ENCODE results near the gene DDR2.
A peak's percentile ranks its signal among the peaks of the same experiment; 100 is the strongest.

Gene DDR2

GRCh38 chr1:162822391-162823200 lies 190.3 kb downstream of the DDR2 start:
- Histone ChIP-seq H3K4me3 (ENCODE audit: low read length) (peak overlapping the region; percentile 73), H3K79me2 (ENCODE audit: low read length) (no peaks in the 10 kb centered on the region)
- no peak for TF ChIP-seq CTCF (IDR thresholded peaks at IDR 0.05; ENCODE audit: low read depth, low read length)
- TF ChIP-seq EZH2phosphoT487 (IDR thresholded peaks at IDR 0.05; ENCODE audit: low read depth): no peak

DNA sequence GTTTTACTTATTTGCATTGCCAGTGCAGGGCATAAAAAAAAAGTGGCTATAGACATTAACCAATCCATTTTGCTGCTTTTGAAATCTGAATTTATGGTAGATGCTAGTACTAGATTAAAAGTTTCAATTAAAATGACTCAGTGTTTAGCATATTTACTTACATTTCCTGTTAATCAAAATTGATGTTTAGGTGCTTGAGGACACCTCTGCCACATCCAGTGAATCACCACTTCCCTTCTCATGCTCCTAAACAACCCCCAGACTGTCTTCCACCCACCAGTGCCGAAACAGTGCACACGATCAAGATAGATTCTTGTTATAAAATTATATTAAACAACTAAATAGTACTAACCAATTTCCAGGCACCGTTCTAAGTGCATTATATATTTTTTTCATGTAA lies 191.0 kb downstream of the DDR2 start:
- Histone ChIP-seq H4K20me1 (ENCODE audit: insufficient read depth, low read length) (no peaks in the 10 kb centered on the region), H3K4me2 (ENCODE audit: low read length) (no peak overlapping the region), H3K4me3 (ENCODE audit: low read length) (no peak overlapping the region), H2AFZ (ENCODE audit: low read depth, low read length) (no peak overlapping the region), H3K79me2 (ENCODE audit: low read length) (no peaks in the 10 kb centered on the region), H3K9ac (ENCODE audit: low read length) (no peak overlapping the region), H3K36me3 (replicated peaks; ENCODE audit: low read depth, low read length) (no peaks in the 10 kb centered on the region), H3K27ac (ENCODE audit: low read length) (no peak overlapping the region), H3K9me3 (ENCODE audit: insufficient read depth, low read length) (no peaks in the 10 kb centered on the region), H3K27me3 (ENCODE audit: low read depth, low read length) (peaks cover 10% of the 10 kb centered on the region; the same call in 1 of the 2 replicates), H3K4me1 (ENCODE audit: low read length) (no peaks in the 10 kb centered on the region)
- TF ChIP-seq CTCF (IDR thresholded peaks at IDR 0.05; ENCODE audit: low read depth, low read length) (no peak), EZH2phosphoT487 (IDR thresholded peaks at IDR 0.05; ENCODE audit: low read depth) (no peak)

More at GRCh38 chr1:162822391-162823200, 190.3 kb downstream of the DDR2 start:
- Histone ChIP-seq H3K36me3 (replicated peaks; ENCODE audit: low read depth, low read length) (no peaks in the 10 kb centered on the region), H3K9ac (ENCODE audit: low read length) (peak overlapping the region; percentile 2; the same call in 1 of the 2 replicates), H4K20me1 (ENCODE audit: insufficient read depth, low read length) (no peaks in the 10 kb centered on the region), H3K4me2 (ENCODE audit: low read length) (peak overlapping the region; percentile 64), H3K27me3 (ENCODE audit: low read depth, low read length) (peaks cover 10% of the 10 kb centered on the region; the same call in 1 of the 2 replicates), H3K9me3 (ENCODE audit: insufficient read depth, low read length) (no peaks in the 10 kb centered on the region), H3K4me1 (ENCODE audit: low read length) (no peaks in the 10 kb centered on the region), H2AFZ (ENCODE audit: low read depth, low read length) (no peak overlapping the region), H3K27ac (ENCODE audit: low read length) (no peak overlapping the region)

DNA sequence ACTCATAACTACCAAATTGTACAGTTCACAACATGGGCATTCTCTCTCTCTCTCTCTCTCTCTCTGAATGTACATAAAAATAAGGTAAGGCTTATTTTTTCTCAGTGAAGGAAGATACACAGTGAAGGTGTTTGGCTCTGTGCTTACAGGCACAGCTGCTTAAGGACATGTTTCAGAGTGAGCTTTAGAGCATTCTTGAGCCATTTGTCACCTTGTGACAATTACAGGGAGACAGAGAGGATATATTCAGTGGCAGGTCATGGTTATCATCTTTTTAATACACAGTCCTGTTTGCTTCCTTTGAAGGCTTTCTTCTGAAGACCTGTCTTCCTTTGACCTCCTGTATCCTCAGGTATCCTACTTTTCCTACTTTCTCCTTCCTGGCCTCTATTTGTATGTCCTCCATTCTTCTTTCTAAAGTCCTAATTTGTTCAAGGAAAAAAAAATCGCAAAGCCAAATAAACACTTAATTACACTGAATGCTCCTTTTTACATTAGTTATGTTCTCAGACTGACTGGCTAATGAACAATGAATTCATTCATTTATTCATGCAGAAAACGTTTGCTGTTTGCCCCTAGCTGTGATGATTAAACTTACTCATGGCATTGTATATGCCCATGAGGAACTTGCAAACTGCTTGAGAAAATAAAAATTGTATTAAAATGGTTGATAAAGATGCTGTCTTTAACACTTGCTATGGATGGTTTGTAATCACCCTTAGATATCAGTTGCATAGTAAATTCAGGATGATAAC lies 191.7 kb downstream of the DDR2 start:
- TF ChIP-seq EZH2phosphoT487 (IDR thresholded peaks at IDR 0.05; ENCODE audit: low read depth) (no peak), CTCF (IDR thresholded peaks at IDR 0.05; ENCODE audit: low read depth, low read length) (no peak)
- H3K36me3 ChIP-seq (replicated peaks; ENCODE audit: low read depth, low read length): no peaks in the 10 kb centered on the region
- H3K4me2 ChIP-seq (ENCODE audit: low read length): no peak overlapping the region
- no peaks in the 10 kb centered on the region for H3K4me1 ChIP-seq (ENCODE audit: low read length)
- H3K79me2 ChIP-seq (ENCODE audit: low read length): no peaks in the 10 kb centered on the region
- H3K4me3 ChIP-seq (ENCODE audit: low read length): no peak overlapping the region
- no peak overlapping the region for H3K9ac ChIP-seq (ENCODE audit: low read length)
- H2AFZ ChIP-seq (ENCODE audit: low read depth, low read length): no peak overlapping the region
- no peak overlapping the region for H3K27ac ChIP-seq (ENCODE audit: low read length)
- H3K27me3 ChIP-seq (ENCODE audit: low read depth, low read length): peaks cover 17% of the 10 kb centered on the region
- no peaks in the 10 kb centered on the region for H3K9me3 ChIP-seq (ENCODE audit: insufficient read depth, low read length)
- no peaks in the 10 kb centered on the region for H4K20me1 ChIP-seq (ENCODE audit: insufficient read depth, low read length)

GRCh38 chr1:162829268-162829667 lies 197.0 kb downstream of the DDR2 start:
- peaks cover 17% of the 10 kb centered on the region for H3K27me3 ChIP-seq (ENCODE audit: low read depth, low read length)
- no peak overlapping the region for H3K4me2 ChIP-seq (ENCODE audit: low read length)
- no peaks in the 10 kb centered on the region for H3K9me3 ChIP-seq (ENCODE audit: insufficient read depth, low read length)
- no peaks in the 10 kb centered on the region for H3K36me3 ChIP-seq (replicated peaks; ENCODE audit: low read depth, low read length)
- TF ChIP-seq EZH2phosphoT487 (IDR thresholded peaks at IDR 0.05; ENCODE audit: low read depth) (no peak), CTCF (IDR thresholded peaks at IDR 0.05; ENCODE audit: low read depth, low read length) (no peak)
- no peak overlapping the region for H3K27ac ChIP-seq (ENCODE audit: low read length)
- H3K4me1 ChIP-seq (ENCODE audit: low read length): peaks cover 3% of the 10 kb centered on the region
- no peaks in the 10 kb centered on the region for H4K20me1 ChIP-seq (ENCODE audit: insufficient read depth, low read length)
- no peaks in the 10 kb centered on the region for H3K79me2 ChIP-seq (ENCODE audit: low read length)
- no peak overlapping the region for H2AFZ ChIP-seq (ENCODE audit: low read depth, low read length)
- H3K9ac ChIP-seq (ENCODE audit: low read length): no peak overlapping the region
- H3K4me3 ChIP-seq (ENCODE audit: low read length): no peak overlapping the region

All from OCI-LY3 (cell line).